Left lobe of liver (tissue), 2 donors: Measurements from ENCODE around the gene CAPN3. TPM values are rescaled to one million over a fixed set of nuclear protein-coding genes. Genes with fewer than 3 reads are reported as not detected.

ENCODE experiments used
- ATAC-seq: fragments of 200-7000 bp; cut with Tn5 transposase; one replicate; pipeline ENCODE4 v1.9.1; 2020; ENCODE audit warnings: mild to moderate bottlenecking, moderate library complexity
- DNase-seq: peaks from one replicate; pipeline ENCODE4 v3.0.0-alpha.2; 2020; ENCODE audit warnings: low spot score
- total RNA-seq: library from RNA; stranded (reverse); gene quantifications from one replicate; pipeline ENCODE4 v1.2.1, GENCODE V29; 2021
- donor health status: DM: no; HTN: no; CAD: no; lungs with moderate emphysema.
- donor health status: DM: no; HTN: yes; CAD: no.

CAPN3 gene
- total RNA-seq, 1 donor from 2014 or later, result 26.4 TPM

DNA sequence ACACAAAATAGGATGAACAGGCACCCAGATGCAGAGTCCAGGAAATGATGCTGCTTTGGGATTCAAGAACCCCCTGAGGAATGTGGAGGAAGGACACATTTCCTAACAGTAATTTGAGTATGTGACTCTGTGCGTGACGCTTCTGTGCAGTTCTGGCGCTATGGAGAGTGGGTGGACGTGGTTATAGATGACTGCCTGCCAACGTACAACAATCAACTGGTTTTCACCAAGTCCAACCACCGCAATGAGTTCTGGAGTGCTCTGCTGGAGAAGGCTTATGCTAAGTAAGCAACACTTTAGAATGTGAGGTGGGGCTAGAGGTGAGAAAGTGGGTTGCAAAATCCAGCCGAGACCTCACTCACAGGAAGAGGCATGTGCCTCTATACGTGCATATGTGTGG, 28.3 kb downstream of the CAPN3 start:
- no peak for ATAC-seq
- peak; percentile 16 for DNase-seq

DNA sequence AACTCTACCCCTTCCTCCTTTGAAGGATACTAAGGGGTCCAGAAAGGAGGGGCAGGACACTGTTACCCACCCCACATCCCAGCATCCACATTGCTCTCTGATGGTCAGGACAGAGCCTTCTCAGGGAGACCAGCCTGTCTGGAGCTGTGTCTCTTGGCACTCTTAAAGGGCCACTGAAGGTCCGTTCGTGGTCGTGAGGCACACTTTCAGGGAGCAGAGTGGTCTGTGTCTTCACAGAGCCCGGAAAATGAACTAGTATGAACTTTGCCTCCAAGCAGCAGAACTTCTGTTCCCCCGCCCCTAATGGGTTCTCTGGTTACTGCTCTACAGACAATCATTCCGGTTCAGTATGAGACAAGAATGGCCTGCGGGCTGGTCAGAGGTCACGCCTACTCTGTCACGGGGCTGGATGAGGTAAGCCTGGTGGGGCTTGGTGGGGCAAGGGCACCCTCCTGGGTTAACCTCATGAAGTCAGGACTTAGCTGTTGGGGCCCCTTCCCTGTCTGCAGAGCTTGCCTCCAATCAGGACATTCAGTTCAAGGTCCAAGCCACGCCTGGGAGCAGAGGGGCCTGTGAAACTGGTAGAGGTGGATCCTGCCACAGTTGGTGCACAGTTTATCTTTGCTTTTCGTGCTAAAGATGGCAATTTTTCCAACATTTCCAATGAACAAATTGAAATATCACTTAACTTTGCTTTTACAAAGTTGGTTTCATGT, 33.2 kb downstream of the CAPN3 start:
- ATAC-seq (peak; percentile 33), DNase-seq (peak; percentile 35)

DNA sequence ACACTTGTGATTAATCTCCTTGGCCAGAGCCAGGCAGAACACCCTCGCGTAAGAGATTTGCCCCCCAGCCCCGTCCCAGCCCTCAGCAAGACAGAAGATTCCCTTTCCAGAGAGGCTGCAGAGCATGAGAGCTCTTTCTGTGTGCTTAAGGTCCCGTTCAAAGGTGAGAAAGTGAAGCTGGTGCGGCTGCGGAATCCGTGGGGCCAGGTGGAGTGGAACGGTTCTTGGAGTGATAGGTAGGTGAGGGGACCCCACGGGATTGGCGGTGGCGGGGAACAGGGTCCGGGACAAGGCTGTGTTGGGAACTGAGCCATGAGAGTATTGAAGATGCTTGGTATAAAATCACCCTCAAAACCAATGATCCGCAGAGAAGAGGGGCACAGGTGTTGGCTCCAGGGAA, 34.8 kb downstream of the CAPN3 start:
- DNase-seq, result peak; percentile 36
- no peak for ATAC-seq

DNA sequence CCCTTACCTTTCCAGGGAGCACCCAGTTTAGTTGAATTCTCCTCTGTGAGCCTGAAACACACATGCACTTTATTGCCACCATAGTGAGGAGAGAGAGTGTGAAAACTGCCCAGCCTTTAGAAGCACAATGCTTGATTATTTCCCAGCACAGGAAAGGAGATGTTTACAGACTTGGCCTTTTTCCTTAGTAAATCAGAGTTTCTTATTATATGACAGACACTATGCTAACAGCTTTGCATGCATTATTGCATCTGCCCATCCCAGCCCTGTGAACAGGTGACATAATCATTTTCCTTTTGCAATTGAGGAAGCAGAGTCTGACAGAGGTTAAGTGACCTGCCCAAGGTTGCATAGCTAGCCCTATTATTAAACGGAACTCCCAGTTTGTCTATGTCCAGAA, 36.5 kb downstream of the CAPN3 start:
- ATAC-seq (no peak), DNase-seq (no peak)

DNA sequence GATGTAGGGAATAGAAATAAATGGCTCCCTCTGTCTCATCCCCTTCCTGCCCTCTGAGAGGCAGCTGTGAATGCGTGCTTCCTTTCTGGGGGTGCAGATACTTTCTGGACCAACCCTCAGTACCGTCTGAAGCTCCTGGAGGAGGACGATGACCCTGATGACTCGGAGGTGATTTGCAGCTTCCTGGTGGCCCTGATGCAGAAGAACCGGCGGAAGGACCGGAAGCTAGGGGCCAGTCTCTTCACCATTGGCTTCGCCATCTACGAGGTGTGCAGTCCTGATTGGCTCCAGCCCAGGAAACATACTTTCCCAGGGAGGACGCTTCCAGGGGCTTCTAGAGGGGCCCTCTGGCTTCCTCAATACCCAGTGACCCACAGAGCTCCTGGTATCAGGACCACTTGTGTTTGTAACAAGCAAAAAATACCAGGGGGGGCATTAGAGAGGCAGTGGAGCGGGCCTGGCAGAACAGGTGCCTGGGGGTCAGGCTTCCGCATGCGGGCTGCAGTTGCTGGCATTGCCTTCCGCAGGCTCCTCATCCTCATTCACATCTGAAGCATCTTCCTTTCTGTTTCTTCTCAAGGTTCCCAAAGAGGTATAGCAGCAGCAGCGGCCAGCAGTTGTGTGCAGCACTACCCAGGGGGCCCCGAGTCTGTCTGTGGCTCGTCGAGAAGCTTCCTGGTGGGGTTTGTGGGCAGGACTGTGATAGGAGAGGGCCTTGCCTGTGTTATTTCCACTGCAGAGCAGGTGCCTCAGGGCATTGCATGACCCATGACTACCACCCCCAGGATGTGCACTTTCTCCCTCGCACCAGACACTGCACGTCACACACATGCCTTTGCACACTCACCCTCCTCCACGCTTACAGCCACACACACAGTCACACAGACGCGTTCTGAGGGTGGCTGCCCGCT, 42.5 kb downstream of the CAPN3 start:
- no peak for ATAC-seq
- no peak for DNase-seq

DNA sequence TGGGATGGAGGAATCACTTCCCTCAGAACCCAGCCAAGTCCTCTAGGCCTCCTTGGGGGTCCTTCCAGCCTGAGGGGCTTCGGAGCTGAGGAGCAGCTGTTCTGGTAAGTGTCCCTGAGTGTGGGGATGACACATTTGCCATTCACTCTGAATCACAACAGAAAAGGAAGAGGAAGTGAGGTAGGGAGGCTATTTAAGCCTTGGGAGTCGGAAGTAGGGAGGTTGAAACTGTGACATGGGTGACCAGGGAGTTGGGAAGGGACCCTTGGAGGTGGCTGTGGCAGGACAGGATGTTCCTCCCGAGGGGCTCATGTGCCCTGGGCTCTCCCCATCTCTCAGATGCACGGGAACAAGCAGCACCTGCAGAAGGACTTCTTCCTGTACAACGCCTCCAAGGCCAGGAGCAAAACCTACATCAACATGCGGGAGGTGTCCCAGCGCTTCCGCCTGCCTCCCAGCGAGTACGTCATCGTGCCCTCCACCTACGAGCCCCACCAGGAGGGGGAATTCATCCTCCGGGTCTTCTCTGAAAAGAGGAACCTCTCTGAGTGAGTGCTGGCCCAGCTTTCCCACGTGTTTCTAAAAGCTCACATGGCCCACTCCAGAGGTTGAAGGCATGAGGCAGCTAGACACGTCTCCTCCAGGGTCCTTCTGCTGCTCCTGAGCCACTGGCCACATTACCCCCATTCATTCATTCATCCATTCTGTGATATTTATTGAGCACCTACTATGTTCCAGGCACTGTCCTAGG, 43.3 kb downstream of the CAPN3 start:
- DNase-seq (no peak), ATAC-seq (no peak)

DNA sequence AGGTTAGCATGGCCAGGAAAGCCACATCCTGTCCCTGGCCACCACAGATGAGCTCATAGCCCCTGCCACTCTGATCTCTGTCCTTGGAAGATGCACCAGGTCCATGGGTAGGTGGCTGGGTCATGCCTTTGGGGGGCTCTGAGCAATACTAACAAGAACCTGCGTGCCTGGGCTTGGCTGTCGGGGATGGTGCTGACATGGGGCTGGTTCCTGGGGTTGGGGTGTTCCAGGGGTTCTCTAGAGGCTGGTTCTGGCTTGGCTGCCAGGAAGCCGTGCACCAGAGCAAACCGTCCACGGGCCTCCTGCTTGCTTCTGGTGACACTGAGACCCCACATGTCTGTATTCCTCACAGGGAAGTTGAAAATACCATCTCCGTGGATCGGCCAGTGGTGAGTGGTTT, 44.1 kb downstream of the CAPN3 start:
- ATAC-seq, result no peak

DNA sequence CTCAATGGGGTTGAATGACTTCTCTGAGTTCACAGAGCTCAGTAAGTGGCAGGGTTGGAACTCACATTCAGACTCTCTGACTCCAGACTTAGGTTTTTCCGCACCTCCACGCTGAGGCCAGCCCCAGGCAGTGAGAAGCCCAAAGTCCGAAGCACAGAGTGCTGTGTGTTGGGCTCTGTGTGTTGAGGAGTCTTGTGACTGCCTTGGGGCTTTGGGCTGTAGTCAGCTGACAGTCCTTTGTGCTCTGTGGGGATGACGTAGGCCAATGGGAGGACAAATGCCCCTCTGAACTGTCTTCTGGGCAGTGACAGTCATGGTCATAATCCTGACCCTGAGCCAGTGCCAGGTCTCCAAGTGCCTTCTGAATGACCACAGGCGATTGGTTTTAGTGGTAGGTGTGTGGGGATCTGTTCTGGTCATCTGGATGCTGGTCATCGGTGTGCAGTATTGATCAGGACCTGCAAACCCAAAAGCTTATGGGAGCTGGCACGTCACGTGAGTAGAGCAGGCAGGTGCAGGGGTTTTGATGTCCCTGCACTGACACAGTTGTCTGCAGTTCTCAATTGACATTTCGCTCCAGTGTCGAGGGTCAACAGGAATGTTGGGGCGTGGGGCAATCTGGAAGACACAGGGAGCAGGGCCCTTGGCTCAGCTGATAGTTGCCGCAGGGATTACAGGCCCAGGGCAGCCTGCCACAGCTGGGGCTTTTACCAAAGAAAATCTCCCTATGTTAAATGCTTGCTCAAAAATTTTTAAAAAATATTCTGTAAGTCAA, 45.3 kb downstream of the CAPN3 start:
- DNase-seq (peak; percentile 82), ATAC-seq (peak; percentile 53)

More for the DNA sequence above, 44.1 kb downstream of the CAPN3 start:
- no peak for DNase-seq

DNA sequence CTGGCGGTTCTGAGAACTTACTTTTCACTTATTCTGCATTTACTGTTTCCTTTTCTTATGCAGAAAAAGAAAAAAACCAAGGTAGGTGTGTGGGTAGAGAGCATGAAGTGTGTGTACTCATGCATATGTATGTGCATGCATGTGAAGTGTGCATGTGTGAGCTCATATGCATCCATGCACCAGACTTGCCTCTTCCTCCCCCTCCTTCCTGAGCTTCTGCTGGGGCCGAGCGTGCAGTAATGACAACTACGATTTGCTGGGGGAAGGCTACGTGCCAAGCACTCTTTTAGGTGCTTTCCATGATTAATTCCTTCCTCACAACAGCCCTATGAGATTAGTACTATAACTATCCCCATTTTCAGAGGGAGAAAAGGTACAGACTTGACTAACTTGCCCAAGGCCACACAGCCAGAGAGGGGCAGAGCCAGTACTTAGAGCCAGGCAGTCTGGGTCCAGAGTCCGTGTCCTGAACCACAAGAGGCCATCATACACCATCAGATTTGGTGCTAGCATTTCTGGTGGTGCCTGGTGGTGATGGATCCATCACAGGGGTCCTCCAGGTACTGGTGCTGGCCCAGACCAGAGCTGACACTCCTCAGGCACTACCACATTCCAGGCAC, 46.7 kb downstream of the CAPN3 start:
- peak; percentile 64 for ATAC-seq
- peak; percentile 74 for DNase-seq

DNA sequence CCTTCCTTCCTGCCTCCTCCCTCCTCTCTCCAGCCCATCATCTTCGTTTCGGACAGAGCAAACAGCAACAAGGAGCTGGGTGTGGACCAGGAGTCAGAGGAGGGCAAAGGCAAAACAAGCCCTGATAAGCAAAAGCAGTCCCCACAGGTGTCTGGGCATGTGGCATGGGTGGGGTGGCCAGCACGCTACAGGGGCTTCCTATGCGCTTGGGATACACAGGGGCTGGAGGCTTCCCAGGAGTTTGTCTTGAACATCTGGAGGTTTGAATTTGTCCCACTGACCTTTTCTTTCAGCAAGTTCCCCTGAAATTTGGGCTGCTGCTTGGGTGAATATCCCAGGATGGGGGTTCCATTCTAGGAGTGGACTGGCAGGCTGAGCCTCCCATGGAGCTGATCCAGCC, 48.9 kb downstream of the CAPN3 start:
- no peak for ATAC-seq
- no peak for DNase-seq

DNA sequence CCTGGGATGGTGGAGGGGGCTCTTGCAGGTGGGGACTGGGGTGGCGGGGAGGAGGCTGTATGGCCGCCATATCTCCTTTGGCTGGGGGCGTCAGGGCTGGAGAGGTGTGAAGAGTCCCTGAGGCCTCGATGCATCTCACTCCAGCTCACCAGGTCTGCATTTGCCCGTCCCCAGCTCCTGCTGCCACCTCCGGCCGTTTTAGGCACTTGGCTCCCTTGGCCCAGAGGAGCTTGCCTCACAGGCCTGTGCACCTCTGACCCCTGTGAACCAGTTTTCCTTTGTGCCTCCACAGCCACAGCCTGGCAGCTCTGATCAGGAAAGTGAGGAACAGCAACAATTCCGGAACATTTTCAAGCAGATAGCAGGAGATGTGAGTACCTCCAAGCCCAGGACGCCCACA, 49.7 kb downstream of the CAPN3 start:
- peak; percentile 82 for ATAC-seq
- peak; percentile 78 for DNase-seq

DNA sequence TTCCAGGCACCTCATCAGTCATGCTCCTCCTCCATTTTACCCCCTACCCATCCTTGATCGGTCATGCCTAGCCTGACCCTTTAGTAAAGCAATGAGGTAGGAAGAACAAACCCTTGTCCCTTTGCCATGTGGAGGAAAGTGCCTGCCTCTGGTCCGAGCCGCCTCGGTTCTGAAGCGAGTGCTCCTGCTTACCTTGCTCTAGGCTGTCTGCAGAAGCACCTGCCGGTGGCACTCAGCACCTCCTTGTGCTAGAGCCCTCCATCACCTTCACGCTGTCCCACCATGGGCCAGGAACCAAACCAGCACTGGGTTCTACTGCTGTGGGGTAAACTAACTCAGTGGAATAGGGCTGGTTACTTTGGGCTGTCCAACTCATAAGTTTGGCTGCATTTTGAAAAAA, 52.6 kb downstream of the CAPN3 start:
- ATAC-seq (no peak), DNase-seq (no peak)

DNA sequence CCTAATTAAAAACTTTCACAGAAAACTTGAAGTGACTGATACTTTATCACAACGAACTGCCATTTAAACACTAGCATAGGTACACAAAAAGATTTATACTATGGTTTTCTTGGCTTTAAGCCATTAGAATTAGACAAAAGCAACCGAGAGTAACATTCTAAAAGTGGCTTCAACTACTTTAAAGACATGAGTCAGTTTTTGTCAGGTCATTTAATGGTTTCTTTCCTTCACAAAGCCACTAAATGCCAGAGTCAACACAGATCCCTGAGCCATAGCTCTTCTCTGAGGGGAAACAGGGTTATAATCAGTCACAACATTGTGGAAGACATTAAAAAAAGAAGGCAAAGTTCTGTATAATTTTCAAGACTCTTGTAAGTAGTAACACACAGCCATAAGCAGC, 54.6 kb downstream of the CAPN3 start:
- DNase-seq (no peak), ATAC-seq (no peak)

DNA sequence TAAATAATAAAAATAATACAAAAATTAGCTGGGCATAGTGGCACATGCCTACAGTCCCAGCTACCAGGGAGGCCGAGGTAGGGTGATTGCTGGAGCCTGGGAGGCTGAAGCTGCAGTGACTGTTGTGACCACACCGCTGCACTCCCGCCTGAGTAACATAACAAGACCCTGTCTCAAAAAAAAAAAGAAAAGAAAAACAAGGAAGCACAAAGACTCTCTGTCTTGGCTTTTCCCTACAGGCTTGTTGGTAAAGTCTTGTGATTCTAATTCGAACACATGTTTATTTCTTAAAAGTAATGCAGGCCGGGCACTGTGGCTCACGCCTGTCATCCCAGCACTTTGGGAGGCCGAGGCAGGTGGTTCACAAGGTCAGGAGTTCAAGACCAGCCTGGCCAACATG, 60.1 kb downstream of the CAPN3 start:
- ATAC-seq (no peak), DNase-seq (no peak)

DNA sequence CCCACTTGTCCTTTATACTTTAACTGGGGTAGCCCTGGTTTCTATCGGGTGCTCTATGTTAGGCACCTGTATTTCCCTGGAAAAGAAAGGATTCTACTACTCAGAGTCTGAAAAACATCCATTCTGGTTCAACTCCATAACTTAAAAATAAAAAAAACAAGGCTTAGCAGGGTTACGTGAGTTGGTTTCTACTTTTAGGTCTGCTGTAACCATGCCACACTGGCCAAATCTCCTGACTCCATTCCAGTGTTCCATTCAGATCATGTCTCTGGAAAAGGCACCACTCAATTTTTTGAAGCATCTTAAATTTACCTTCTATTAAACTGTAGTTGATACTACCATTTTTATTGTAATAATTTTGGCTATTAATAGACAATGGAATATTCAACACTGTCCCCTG, 62.1 kb downstream of the CAPN3 start:
- no peak for ATAC-seq
- no peak for DNase-seq

DNA sequence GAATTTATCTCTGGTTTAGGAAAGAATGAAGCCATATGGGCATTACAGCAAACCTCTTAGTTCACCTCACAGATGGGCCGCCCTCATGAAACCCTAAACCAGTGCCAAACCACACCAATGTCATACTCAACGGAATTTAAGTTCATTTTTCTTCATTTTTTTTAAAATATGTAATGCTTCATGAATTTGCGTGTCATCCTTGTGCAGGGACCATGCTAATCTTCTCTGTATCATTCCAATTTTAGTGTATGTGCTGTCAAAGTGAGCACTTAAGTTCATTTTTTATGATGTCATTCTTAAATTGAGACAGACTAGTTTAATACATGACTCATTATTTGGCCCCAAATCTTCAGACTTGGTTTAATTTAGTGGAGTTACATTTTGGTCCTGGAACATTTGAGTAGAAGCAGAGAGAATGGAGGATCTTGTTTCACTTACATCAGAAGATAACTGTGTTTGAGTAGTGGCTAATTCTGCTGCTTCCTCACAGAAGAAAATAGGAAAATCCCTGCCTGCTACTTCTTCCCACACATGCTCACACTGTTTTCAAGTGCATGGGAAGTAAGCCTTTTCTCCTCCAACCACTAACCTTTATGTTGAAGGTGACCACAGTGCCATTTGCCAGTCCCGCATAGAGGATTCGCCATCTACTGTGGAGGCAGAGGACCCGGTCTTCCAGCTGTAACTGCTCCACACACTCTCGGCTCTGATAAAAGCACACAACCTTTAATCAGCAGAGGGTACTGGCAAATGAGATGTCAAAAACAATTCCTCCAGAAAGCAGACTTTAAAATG, 68.3 kb downstream of the CAPN3 start:
- DNase-seq (no peak), ATAC-seq (no peak)

DNA sequence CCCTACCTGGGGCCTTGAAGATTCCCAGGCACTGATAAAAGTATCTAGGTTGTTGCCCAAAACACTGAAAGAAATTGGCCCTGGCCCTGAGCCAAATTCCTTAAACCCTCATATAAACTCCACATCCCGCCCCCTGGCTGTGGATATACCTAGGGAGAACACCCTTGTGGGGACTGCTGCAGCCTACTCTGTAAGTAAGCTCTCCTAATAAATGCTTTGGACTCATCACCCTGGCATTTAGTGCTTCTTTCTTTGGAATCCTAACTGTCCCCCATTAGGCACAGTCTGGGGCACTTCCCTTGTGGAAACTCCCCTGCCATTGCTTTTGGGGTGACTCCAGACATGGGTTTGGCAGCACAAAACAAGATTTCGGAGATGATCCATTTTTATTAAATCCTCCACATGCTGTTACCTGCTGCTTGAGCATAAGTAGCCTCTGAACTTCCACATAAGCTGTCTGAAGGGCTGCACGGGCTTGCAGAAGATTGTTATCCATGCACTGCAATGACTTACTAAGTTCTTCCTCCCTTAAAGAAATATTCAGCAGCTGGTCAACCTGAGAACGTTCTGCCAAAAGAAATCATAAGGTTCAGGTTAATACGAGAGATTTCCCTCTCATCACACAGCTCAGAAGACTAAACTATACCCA, 85.2 kb downstream of the CAPN3 start:
- DNase-seq (no peak), ATAC-seq (no peak)

DNA sequence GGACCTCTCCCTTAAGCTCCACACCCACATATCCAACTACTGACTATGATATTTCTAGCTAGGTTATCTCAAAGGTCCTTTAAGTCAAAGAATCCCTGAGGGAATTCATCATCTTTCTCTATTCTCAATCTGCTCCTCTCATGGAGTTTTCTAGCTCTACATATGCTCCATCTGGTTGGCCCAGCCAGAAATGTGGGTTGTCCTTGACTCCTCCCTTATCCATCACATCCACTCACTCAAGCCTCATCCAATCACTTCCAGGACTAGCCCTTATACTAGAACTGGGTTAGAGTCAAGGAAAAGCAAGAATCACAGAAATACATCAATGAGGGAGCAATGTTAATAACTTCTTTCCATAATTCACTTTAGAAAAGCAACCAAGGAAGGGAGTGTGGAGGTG, 86.2 kb downstream of the CAPN3 start:
- ATAC-seq (no peak), DNase-seq (no peak)

DNA sequence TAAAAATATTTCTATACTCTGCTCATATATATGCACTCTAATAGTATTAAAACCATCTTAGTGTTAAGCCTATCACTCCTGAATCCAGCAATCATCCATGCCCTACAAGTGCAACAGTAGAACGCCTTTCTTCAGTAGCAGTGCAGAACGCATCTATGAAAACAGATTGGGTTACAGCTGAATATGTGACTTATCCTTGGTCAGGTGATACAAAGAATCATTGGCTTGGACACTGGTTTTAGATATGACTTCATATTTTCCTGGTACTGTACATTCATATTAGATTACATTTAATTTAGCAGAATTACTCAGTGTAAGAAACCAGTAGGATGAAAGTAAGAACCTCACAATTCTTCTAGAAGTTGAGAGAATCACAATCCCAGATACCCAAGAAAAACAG, 88.3 kb downstream of the CAPN3 start:
- ATAC-seq (no peak), DNase-seq (no peak)
